Measurements from ENCODE around the gene GZMM. TPM values are rescaled to one million over a fixed set of nuclear protein-coding genes. Genes with fewer than 3 reads are reported as not detected.

Gene GZMM
- total and polyA plus RNA-seq, 2 experiments from 2014 or later = not detected

DNA sequence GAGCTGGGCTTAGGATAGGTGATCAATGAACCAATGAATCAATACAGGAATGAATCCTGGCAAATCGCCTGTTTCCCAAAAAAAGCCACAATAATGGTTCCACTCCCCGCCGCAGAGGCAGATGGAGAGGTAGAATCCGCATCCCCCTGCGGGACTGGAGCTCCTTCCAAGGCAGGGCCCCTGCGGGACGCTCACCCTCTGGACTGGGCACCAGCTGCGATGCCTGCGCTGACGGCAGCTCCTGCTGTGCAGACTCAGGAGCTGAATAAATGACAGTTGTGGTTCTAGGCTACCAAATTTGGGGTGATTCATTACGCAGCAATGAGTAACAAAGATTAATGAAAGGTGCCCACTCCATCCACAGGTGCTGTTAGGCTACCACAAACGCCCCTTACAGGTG is 21.1 kb upstream of the GZMM start:
- H3K4me2 ChIP-seq (ENCODE audit: unreplicated experiment) = no peak overlapping the region
- TF ChIP-seq EZH2 (IDR thresholded peaks at IDR 0.05; ENCODE audit: insufficient read depth, poor library complexity, severe bottlenecking) (no peak), EZH2phosphoT487 (IDR thresholded peaks at IDR 0.05; ENCODE audit: insufficient read depth, low read depth) (no peak)
- H3F3A ChIP-seq (ENCODE audit: insufficient read depth) = no peaks in the 10 kb centered on the region
- H2AFZ ChIP-seq = no peak overlapping the region
- H3K27ac ChIP-seq = no peak overlapping the region
- in situ Hi-C loops (cut with MboI) = no loop called here
- H3K9me3 ChIP-seq (ENCODE audit: low read depth) = no peaks in the 10 kb centered on the region
- no peaks in the 10 kb centered on the region for H3K36me3 ChIP-seq (ENCODE audit: low read depth)
- WGBS, 2 experiments (ENCODE audit: low coverage in 1 of 2, low lambda C conversion rate in 2 of 2, missing lambda C conversion rate in 2 of 2) = 93 to 95% methylated on average over 12 of the region's 12 CpGs
- no peaks in the 10 kb centered on the region for H3K9me2 ChIP-seq (ENCODE audit: insufficient read depth)
- H3K4me1 ChIP-seq (ENCODE audit: insufficient read depth) = no peaks in the 10 kb centered on the region
- no peaks in the 10 kb centered on the region for H3K79me2 ChIP-seq (ENCODE audit: insufficient read depth)
- no peaks in the 10 kb centered on the region for H3K27me3 ChIP-seq (replicated peaks; ENCODE audit: insufficient read depth)
- H3K4me3 ChIP-seq = no peak overlapping the region
- no peak overlapping the region for H3K9ac ChIP-seq
- no peak for DNase-seq
- H4K20me1 ChIP-seq (ENCODE audit: insufficient read depth) = no peaks in the 10 kb centered on the region

DNA sequence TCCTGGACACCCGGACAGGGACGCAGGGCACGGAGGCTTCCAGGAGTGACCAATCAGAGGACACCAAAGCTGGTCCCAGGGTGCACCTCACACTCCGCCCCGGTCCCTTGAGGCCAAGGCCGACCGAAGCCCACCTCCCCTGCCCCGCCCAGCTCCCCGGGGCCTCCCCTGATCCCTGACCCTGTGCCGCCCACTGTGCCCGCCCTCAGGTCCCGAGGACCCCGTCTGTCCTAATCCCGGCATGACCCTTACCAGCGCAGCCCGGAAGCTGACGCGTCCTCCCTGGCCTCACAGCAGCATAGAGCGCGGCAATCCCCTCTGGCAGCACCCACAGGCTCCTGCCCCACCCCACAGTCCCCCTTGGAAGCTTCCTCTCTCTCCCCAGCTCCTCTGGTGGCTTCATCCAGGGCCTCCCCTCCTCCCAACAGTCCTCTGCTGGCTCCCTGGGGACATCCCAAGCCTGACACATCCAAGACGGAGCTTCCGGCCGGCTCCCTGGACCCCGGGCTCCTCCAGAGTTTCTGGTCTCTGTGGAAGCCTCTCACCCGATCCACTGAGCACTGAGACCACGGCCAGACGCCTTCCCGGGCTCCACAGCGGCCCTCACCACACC is 19.7 kb upstream of the GZMM start:
- no peak overlapping the region for H3K4me3 ChIP-seq
- no peaks in the 10 kb centered on the region for H3K9me2 ChIP-seq (ENCODE audit: insufficient read depth)
- H3K9ac ChIP-seq = no peak overlapping the region
- H3K27ac ChIP-seq = no peak overlapping the region
- WGBS, 2 experiments (ENCODE audit: low coverage in 1 of 2, low lambda C conversion rate in 2 of 2, missing lambda C conversion rate in 2 of 2) = 39 to 61% methylated on average over 17 to 29 of the region's 29 CpGs
- no peaks in the 10 kb centered on the region for H4K20me1 ChIP-seq (ENCODE audit: insufficient read depth)
- no peaks in the 10 kb centered on the region for H3K36me3 ChIP-seq (ENCODE audit: low read depth)
- H3K4me1 ChIP-seq (ENCODE audit: insufficient read depth) = no peaks in the 10 kb centered on the region
- TF ChIP-seq EZH2 (IDR thresholded peaks at IDR 0.05; ENCODE audit: insufficient read depth, poor library complexity, severe bottlenecking) (no peak), EZH2phosphoT487 (IDR thresholded peaks at IDR 0.05; ENCODE audit: insufficient read depth, low read depth) (no peak)
- peak; percentile 58 for DNase-seq
- H3K79me2 ChIP-seq (ENCODE audit: insufficient read depth) = no peaks in the 10 kb centered on the region
- no peak overlapping the region for H2AFZ ChIP-seq
- no peak overlapping the region for H3K4me2 ChIP-seq (ENCODE audit: unreplicated experiment)
- no peaks in the 10 kb centered on the region for H3K27me3 ChIP-seq (replicated peaks; ENCODE audit: insufficient read depth)
- H3K9me3 ChIP-seq (ENCODE audit: low read depth) = no peaks in the 10 kb centered on the region
- no peaks in the 10 kb centered on the region for H3F3A ChIP-seq (ENCODE audit: insufficient read depth)
- in situ Hi-C loops (cut with MboI) = no loop called here

DNA sequence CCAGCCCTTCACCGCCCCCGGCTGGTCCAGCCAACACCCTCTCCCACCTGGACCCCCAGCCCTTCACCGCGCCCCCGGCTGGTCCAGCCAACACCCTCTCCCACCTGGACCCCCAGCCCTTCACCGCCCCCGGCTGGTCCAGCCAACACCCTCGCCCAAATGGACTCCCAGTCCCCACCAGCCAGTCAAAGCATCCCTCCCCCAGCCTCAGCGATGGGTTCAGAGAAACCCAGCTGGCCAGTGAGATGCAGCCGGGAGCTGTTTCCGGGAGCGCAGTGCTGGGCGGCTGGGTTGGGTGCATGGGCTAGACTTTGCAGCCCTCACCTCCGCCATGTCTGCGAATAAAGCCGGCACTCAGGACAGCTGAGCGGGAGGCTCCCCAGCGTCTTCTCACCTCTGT is 18.8 kb upstream of the GZMM start:
- H3K9me2 ChIP-seq (ENCODE audit: insufficient read depth) = no peaks in the 10 kb centered on the region
- H2AFZ ChIP-seq = no peak overlapping the region
- no peak for DNase-seq
- no peaks in the 10 kb centered on the region for H3K79me2 ChIP-seq (ENCODE audit: insufficient read depth)
- no peak overlapping the region for H3K4me3 ChIP-seq
- TF ChIP-seq EZH2 (IDR thresholded peaks at IDR 0.05; ENCODE audit: insufficient read depth, poor library complexity, severe bottlenecking) = no peak
- no peak for TF ChIP-seq EZH2phosphoT487 (IDR thresholded peaks at IDR 0.05; ENCODE audit: insufficient read depth, low read depth)
- H3K36me3 ChIP-seq (ENCODE audit: low read depth) = no peaks in the 10 kb centered on the region
- in situ Hi-C loops (cut with MboI) = no loop called here
- H3F3A ChIP-seq (ENCODE audit: insufficient read depth) = no peaks in the 10 kb centered on the region
- H3K4me2 ChIP-seq (ENCODE audit: unreplicated experiment) = no peak overlapping the region
- 79 to 80% methylated on average over 11 to 18 of the region's 18 CpGs for WGBS, 2 experiments (ENCODE audit: low coverage in 1 of 2, low lambda C conversion rate in 2 of 2, missing lambda C conversion rate in 2 of 2)
- H3K27ac ChIP-seq = no peak overlapping the region
- no peaks in the 10 kb centered on the region for H4K20me1 ChIP-seq (ENCODE audit: insufficient read depth)
- no peaks in the 10 kb centered on the region for H3K4me1 ChIP-seq (ENCODE audit: insufficient read depth)
- no peaks in the 10 kb centered on the region for H3K27me3 ChIP-seq (replicated peaks; ENCODE audit: insufficient read depth)
- H3K9me3 ChIP-seq (ENCODE audit: low read depth) = no peaks in the 10 kb centered on the region
- H3K9ac ChIP-seq = no peak overlapping the region

DNA sequence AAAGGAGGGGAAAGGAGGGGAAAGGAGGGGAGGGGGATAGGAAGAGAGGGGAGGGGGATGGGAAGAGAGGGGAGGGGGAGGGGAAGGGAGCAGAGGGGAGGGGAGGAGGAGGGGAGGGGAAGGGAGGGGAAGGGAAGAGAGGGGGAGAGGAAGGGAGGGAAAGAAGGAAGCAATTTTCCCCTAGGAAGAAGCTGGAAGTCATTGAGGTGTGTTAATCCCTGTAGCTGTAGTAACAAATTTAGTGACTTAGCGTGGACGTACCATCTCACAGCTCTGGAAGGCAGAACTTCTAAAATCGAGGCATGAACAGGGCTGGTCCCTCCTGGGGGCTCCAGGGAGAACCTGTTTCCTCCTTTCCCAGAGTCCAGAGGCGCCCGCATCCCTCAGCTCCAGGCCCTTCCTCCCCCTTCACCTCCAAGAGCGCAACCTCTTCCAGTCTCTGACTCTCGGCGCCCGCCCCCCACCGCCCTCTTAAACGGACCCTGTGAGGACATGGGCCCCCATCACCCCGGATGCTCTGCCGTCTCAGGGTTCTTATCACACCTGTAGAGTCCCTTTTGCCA is 17.9 kb upstream of the GZMM start:
- no peaks in the 10 kb centered on the region for H3K4me1 ChIP-seq (ENCODE audit: insufficient read depth)
- TF ChIP-seq EZH2 (IDR thresholded peaks at IDR 0.05; ENCODE audit: insufficient read depth, poor library complexity, severe bottlenecking) = no peak
- no peak for TF ChIP-seq EZH2phosphoT487 (IDR thresholded peaks at IDR 0.05; ENCODE audit: insufficient read depth, low read depth)
- H3F3A ChIP-seq (ENCODE audit: insufficient read depth) = no peaks in the 10 kb centered on the region
- no peak for DNase-seq
- H3K9me3 ChIP-seq (ENCODE audit: low read depth) = no peaks in the 10 kb centered on the region
- H3K4me2 ChIP-seq (ENCODE audit: unreplicated experiment) = no peak overlapping the region
- 36% methylated on average over 12 to 13 of the region's 13 CpGs for WGBS, 2 experiments (ENCODE audit: low coverage in 1 of 2, low lambda C conversion rate in 2 of 2, missing lambda C conversion rate in 2 of 2)
- no peaks in the 10 kb centered on the region for H3K27me3 ChIP-seq (replicated peaks; ENCODE audit: insufficient read depth)
- no peak overlapping the region for H3K9ac ChIP-seq
- no peak overlapping the region for H3K4me3 ChIP-seq
- H3K79me2 ChIP-seq (ENCODE audit: insufficient read depth) = no peaks in the 10 kb centered on the region
- H3K36me3 ChIP-seq (ENCODE audit: low read depth) = no peaks in the 10 kb centered on the region
- in situ Hi-C loops (cut with MboI) = no loop called here
- H2AFZ ChIP-seq = no peak overlapping the region
- H4K20me1 ChIP-seq (ENCODE audit: insufficient read depth) = no peaks in the 10 kb centered on the region
- no peak overlapping the region for H3K27ac ChIP-seq
- H3K9me2 ChIP-seq (ENCODE audit: insufficient read depth) = no peaks in the 10 kb centered on the region
